HCT116 (cell line): ENCODE data around the gene MEG3.

Experiments used
- EZH2 ChIP-seq: fragments of 200-600 bp; sonication (generic); IDR thresholded peaks from 2 replicates; pipeline ENCODE4 v1.6.1; 2017; ENCODE audit warnings: antibody characterized with exemption, mixed run types
- FOSL1 ChIP-seq: IDR thresholded peaks from 2 replicates; pipeline ENCODE4 v1.6.1; 2012; ENCODE audit warnings: low read depth
- POLR2A ChIP-seq: IDR thresholded peaks from 2 replicates; pipeline ENCODE4 v1.7.0; 2011; ENCODE audit warnings: borderline replicate concordance; ENCODE audit not compliant: insufficient read depth, insufficient read length; ENCODE audit errors: extremely low read depth
- POLR2AphosphoS5 ChIP-seq: IDR thresholded peaks from 2 replicates; pipeline ENCODE4 v1.6.1; 2011; ENCODE audit warnings: mild to moderate bottlenecking, low read depth, low read length, moderate library complexity
- RAD21 ChIP-seq: IDR thresholded peaks from 2 replicates; pipeline ENCODE4 v1.6.1; 2012; ENCODE audit warnings: low read depth, mild to moderate bottlenecking
- SIN3A ChIP-seq: IDR thresholded peaks from 2 replicates; pipeline ENCODE4 v1.6.1; 2012; ENCODE audit warnings: low read depth
- SP1 ChIP-seq: IDR thresholded peaks from 2 replicates; pipeline ENCODE4 v1.6.1; 2012; ENCODE audit warnings: low read depth
- ZFX ChIP-seq: fragments of 450-650 bp; IDR thresholded peaks from 2 replicates; pipeline ENCODE4 v1.6.1; 2017
- TF ChIP-seq, protein P1 (sequence below), 3 experiments: fragments of 200-600 bp in 1 of 3; sonication (generic) in 1 of 3; IDR thresholded peaks in 2 of 3; conservative IDR thresholded peaks in 1 of 3; 2 replicates each; pipeline ENCODE4 v1.5.1; 2012 to 2017; ENCODE audit warnings: low read depth in 2 of 3, low read length in 2 of 3, antibody characterized with exemption in 1 of 3, borderline replicate concordance in 1 of 3, control low read depth in 1 of 3, mild to moderate bottlenecking in 1 of 3, mixed read lengths in 1 of 3, mixed run types in 1 of 3, moderate library complexity in 1 of 3; ENCODE audit not compliant: insufficient read depth in 1 of 3

DNA sequence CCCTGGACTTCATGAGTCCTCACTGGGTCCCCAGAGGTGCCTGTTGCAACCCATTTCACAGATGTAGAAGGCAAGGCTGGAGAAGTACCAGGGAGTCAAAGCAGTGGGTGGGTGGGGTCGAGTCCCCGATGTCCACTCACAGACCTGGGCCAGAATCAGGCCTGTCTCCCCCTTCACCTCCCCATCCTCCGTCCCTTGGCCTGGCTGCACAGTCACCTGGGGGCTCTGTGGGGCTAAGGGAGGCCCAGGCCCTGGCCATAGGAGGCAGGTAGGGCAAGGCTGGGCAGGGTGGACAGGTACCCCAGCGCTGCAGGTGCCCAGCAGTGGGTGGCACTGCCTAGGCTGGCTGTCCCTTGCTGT is 48.1 kb downstream of the MEG3 start:
- TF ChIP-seq, protein P1, sequence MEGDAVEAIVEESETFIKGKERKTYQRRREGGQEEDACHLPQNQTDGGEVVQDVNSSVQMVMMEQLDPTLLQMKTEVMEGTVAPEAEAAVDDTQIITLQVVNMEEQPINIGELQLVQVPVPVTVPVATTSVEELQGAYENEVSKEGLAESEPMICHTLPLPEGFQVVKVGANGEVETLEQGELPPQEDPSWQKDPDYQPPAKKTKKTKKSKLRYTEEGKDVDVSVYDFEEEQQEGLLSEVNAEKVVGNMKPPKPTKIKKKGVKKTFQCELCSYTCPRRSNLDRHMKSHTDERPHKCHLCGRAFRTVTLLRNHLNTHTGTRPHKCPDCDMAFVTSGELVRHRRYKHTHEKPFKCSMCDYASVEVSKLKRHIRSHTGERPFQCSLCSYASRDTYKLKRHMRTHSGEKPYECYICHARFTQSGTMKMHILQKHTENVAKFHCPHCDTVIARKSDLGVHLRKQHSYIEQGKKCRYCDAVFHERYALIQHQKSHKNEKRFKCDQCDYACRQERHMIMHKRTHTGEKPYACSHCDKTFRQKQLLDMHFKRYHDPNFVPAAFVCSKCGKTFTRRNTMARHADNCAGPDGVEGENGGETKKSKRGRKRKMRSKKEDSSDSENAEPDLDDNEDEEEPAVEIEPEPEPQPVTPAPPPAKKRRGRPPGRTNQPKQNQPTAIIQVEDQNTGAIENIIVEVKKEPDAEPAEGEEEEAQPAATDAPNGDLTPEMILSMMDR (IDR thresholded peaks at IDR 0.05 in 2 of 3, conservative IDR thresholded peaks at IDR 0.05 in 1 of 3; ENCODE audit: borderline replicate concordance in 1 of 3, insufficient read depth in 1 of 3, low read depth in 2 of 3, low read length in 2 of 3), result no peak
- no peak for TF ChIP-seq POLR2A
- no peak for TF ChIP-seq ZFX
- TF ChIP-seq POLR2AphosphoS5, result no peak
- TF ChIP-seq EZH2, result no peak
- no peak for TF ChIP-seq SIN3A
- no peak for TF ChIP-seq SP1
- TF ChIP-seq RAD21, result no peak
- no peak for TF ChIP-seq FOSL1
